Panc1 (cell line): Measurements from ENCODE around the gene KTN1. TPM values are rescaled to one million over a fixed set of nuclear protein-coding genes. Genes with fewer than 3 reads are reported as not detected.

Experiments used
- ATAC-seq: fragments of 200-7000 bp; cut with Tn5 transposase; 2 replicates; pipeline ENCODE4 v1.9.1; 2020; ENCODE audit warnings: mild to moderate bottlenecking, moderate library complexity
- BruUV-seq: library from RNA; stranded (reverse); fragments of 400-500 nt; replicated peaks from 2 replicates; lab custom pipeline; 2021; lab: Mats Ljungman, UMichigan
- CTCF ChIA-PET: fragments of 300-600 bp; sonication (Branson Sonifier 250); formaldehyde crosslinking; loops from one replicate; lab custom pipeline; 2022; ENCODE audit warnings: antibody characterized with exemption; lab: Charles Lee
- POLR2A ChIA-PET: fragments of 300-600 bp; sonication (Branson Sonifier 250); formaldehyde crosslinking; loops from one replicate; lab custom pipeline; 2022; ENCODE audit warnings: antibody characterized with exemption; lab: Charles Lee
- DNase-seq: peaks from one replicate; pipeline ENCODE4 v3.0.0-alpha.2; 2010; ENCODE audit warnings: low read depth, low spot score
- H3K27ac ChIP-seq: 2 replicates; pipeline ENCODE4 v1.5.1; 2011; ENCODE audit warnings: mild to moderate bottlenecking, low read length, inconsistent platforms
- H3K27me3 ChIP-seq: fragments of 200-500 bp; sonication (Bioruptor generic); 2 replicates; pipeline ENCODE4 v1.6.0; 2014; ENCODE audit warnings: low read length, inconsistent platforms; ENCODE audit not compliant: control insufficient read depth, insufficient read depth
- H3K36me3 ChIP-seq: fragments of 200-500 bp; sonication (Bioruptor generic); 2 replicates; pipeline ENCODE4 v1.5.1; 2014; ENCODE audit warnings: inconsistent platforms, mild to moderate bottlenecking, low read length, moderate library complexity; ENCODE audit not compliant: control insufficient read depth, insufficient read depth
- H3K4me1 ChIP-seq: 2 replicates; pipeline ENCODE4 v1.5.1; 2011; ENCODE audit warnings: inconsistent platforms, mild to moderate bottlenecking, low read length, moderate library complexity; ENCODE audit not compliant: control insufficient read depth, insufficient read depth
- H3K4me3 ChIP-seq, 2 experiments: 2 replicates each; pipeline ENCODE4 v1.5.1; 2011 to 2012; ENCODE audit warnings: low read depth in 2 of 2, low read length in 2 of 2, mild to moderate bottlenecking in 2 of 2, inconsistent platforms in 1 of 2, moderate library complexity in 1 of 2
- H3K9me3 ChIP-seq: fragments of 200-500 bp; sonication (Bioruptor generic); 2 replicates; pipeline ENCODE4 v1.5.1; 2014; ENCODE audit warnings: low read depth, mild to moderate bottlenecking, inconsistent platforms, low read length, moderate library complexity; ENCODE audit not compliant: control insufficient read depth, insufficient read depth
- POLR2AphosphoS5 ChIP-seq: IDR thresholded peaks from 2 replicates; pipeline ENCODE4 v1.6.1; 2012; ENCODE audit warnings: mild to moderate bottlenecking, low read depth, low read length, moderate library complexity
- SIN3A ChIP-seq: IDR thresholded peaks from 2 replicates; pipeline ENCODE4 v1.6.1; 2012; ENCODE audit warnings: low read depth, mild to moderate bottlenecking, low read length, moderate library complexity, borderline replicate concordance; ENCODE audit not compliant: insufficient read depth
- TCF7L2 ChIP-seq: IDR thresholded peaks from 2 replicates; pipeline ENCODE4 v1.6.1; 2011; ENCODE audit warnings: mild to moderate bottlenecking, low read depth, low read length, inconsistent platforms
- in situ Hi-C: cut with HindIII; loops from 2 replicates; pipeline ENCODE4 v1.10.0; 2016; ENCODE audit warnings: low sequenced_read_pairs, low pct_unique_long_range_greater_than_20kb
- intact Hi-C: fragments of 100-400 bp; cut with micrococcal nuclease; formaldehyde crosslinking; loops from one replicate; pipeline ENCODE4 v1.10.0; 2022; ENCODE audit not compliant: unreplicated experiment
- total RNA-seq: library from RNA; stranded (reverse); gene quantifications from one replicate; pipeline ENCODE4 v1.2.1, GENCODE V29; 2021; ENCODE audit not compliant: unreplicated experiment
- TF ChIP-seq, protein P1 (sequence below): fragments of 450-650 bp; IDR thresholded peaks from 2 replicates; pipeline ENCODE4 v1.5.1; 2017; ENCODE audit warnings: mild to moderate bottlenecking
- TF ChIP-seq, protein P2 (sequence below), 2 experiments: IDR thresholded peaks; 2 replicates each; pipeline ENCODE4 v1.6.1; 2011 to 2012; ENCODE audit warnings: low read depth in 2 of 2, control low read depth in 1 of 2, low read length in 1 of 2, mild to moderate bottlenecking in 1 of 2, moderate library complexity in 1 of 2; ENCODE audit not compliant: insufficient read depth in 1 of 2

Gene KTN1
- total RNA-seq, 1 experiment from 2014 or later, result 310 TPM

DNA sequence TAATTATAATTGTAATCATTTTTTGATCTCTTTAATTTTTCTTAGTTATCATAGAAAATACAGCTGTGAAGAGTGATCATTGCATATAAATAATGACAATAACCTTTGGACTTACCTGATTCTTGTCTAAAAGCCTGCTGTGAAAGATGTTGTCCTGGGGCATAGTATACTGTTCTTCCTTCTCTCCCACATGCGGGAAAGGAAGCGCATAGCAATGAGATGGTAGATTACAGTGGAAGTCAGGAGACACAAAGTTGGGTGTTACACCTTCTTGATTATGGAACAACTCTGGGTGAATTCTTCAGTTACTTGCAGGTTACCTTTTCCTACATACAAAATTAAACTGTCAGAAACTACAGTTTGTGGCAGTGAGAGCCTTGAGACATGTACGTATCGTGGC, 140.8 kb downstream of the KTN1 start:
- no peaks in the 10 kb centered on the region for H3K27me3 ChIP-seq
- ATAC-seq, result no peak

DNA sequence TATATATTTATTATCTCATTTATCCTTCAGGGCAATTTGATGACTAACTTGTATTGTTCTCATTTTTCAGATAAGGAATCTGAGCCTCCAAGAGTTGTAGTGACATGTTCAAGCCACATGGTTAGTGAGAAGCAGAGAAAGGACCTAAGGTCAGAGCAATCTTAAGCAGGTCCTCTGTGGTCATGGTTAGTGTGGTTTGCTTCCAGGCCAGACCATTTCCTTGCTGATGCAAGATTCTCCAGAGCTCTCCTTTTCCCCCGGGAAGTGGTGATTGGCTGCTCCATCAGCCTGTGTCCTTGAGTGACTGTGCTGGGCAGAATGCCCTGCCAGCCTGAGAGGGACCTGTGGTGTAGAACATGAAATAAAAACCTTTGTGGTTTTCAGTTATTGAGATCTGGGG, 141.3 kb downstream of the KTN1 start:
- H3K4me3 ChIP-seq, result no peak overlapping the region
- intact Hi-C loops, result no loop called here
- in situ Hi-C loops, result no loop called here
- no peaks in the 10 kb centered on the region for H3K36me3 ChIP-seq
- TF ChIP-seq, protein P1, sequence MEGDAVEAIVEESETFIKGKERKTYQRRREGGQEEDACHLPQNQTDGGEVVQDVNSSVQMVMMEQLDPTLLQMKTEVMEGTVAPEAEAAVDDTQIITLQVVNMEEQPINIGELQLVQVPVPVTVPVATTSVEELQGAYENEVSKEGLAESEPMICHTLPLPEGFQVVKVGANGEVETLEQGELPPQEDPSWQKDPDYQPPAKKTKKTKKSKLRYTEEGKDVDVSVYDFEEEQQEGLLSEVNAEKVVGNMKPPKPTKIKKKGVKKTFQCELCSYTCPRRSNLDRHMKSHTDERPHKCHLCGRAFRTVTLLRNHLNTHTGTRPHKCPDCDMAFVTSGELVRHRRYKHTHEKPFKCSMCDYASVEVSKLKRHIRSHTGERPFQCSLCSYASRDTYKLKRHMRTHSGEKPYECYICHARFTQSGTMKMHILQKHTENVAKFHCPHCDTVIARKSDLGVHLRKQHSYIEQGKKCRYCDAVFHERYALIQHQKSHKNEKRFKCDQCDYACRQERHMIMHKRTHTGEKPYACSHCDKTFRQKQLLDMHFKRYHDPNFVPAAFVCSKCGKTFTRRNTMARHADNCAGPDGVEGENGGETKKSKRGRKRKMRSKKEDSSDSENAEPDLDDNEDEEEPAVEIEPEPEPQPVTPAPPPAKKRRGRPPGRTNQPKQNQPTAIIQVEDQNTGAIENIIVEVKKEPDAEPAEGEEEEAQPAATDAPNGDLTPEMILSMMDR, result no peak
- TF ChIP-seq POLR2AphosphoS5 (no peak), TCF7L2 (no peak), SIN3A (no peak)
- TF ChIP-seq, protein P2, sequence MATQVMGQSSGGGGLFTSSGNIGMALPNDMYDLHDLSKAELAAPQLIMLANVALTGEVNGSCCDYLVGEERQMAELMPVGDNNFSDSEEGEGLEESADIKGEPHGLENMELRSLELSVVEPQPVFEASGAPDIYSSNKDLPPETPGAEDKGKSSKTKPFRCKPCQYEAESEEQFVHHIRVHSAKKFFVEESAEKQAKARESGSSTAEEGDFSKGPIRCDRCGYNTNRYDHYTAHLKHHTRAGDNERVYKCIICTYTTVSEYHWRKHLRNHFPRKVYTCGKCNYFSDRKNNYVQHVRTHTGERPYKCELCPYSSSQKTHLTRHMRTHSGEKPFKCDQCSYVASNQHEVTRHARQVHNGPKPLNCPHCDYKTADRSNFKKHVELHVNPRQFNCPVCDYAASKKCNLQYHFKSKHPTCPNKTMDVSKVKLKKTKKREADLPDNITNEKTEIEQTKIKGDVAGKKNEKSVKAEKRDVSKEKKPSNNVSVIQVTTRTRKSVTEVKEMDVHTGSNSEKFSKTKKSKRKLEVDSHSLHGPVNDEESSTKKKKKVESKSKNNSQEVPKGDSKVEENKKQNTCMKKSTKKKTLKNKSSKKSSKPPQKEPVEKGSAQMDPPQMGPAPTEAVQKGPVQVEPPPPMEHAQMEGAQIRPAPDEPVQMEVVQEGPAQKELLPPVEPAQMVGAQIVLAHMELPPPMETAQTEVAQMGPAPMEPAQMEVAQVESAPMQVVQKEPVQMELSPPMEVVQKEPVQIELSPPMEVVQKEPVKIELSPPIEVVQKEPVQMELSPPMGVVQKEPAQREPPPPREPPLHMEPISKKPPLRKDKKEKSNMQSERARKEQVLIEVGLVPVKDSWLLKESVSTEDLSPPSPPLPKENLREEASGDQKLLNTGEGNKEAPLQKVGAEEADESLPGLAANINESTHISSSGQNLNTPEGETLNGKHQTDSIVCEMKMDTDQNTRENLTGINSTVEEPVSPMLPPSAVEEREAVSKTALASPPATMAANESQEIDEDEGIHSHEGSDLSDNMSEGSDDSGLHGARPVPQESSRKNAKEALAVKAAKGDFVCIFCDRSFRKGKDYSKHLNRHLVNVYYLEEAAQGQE (IDR thresholded peaks at IDR 0.05; ENCODE audit: insufficient read depth in 1 of 2, low read depth in 2 of 2, low read length in 1 of 2), result no peak
- POLR2A ChIA-PET, result no interaction called here
- BruUV-seq, result no TSS peak
- H3K4me1 ChIP-seq, result no peaks in the 10 kb centered on the region
- no peaks in the 10 kb centered on the region for H3K27me3 ChIP-seq
- H3K9me3 ChIP-seq, result no peaks in the 10 kb centered on the region
- DNase-seq, result no peak
- CTCF ChIA-PET, result no interaction called here
- ATAC-seq, result no peak
- H3K27ac ChIP-seq, result no peak overlapping the region

More for the DNA sequence above, 140.8 kb downstream of the KTN1 start:
- no peaks in the 10 kb centered on the region for H3K9me3 ChIP-seq
- H3K27ac ChIP-seq, result no peak overlapping the region
- no TSS peak for BruUV-seq
- POLR2A ChIA-PET, result no interaction called here
- DNase-seq, result no peak
- TF ChIP-seq POLR2AphosphoS5 (no peak), TCF7L2 (no peak), SIN3A (no peak)
- TF ChIP-seq, protein P2 (IDR thresholded peaks at IDR 0.05; ENCODE audit: insufficient read depth in 1 of 2, low read depth in 2 of 2, low read length in 1 of 2), result no peak
- TF ChIP-seq, protein P1, result no peak
- CTCF ChIA-PET, result no interaction called here
- intact Hi-C loops (no loop called here), in situ Hi-C loops (no loop called here)
- H3K36me3 ChIP-seq, result no peaks in the 10 kb centered on the region
- H3K4me3 ChIP-seq, result no peak overlapping the region
- no peaks in the 10 kb centered on the region for H3K4me1 ChIP-seq
